ACC112 (cell line): ENCODE results near the gene INTS6.

ENCODE experiments used
- H2AFZ ChIP-seq: fragments of 200-600 bp; sonication (generic); one replicate; pipeline ENCODE4 v1.6.0; 2017; ENCODE audit warnings: antibody characterized with exemption, low read length; ENCODE audit not compliant: unreplicated experiment
- H3K27ac ChIP-seq: fragments of 200-600 bp; sonication (generic); 2 replicates; pipeline ENCODE4 v1.5.1; 2014; ENCODE audit warnings: low read depth, mild to moderate bottlenecking, antibody characterized with exemption, low read length, moderate library complexity
- H3K27me3 ChIP-seq: fragments of 200-600 bp; sonication (generic); 2 replicates; pipeline ENCODE4 v1.6.1; 2014; ENCODE audit warnings: mild to moderate bottlenecking, antibody characterized with exemption, low read length, moderate library complexity, mixed read lengths; ENCODE audit not compliant: insufficient read depth
- H3K36me3 ChIP-seq: fragments of 200-600 bp; sonication (generic); 2 replicates; pipeline ENCODE4 v1.6.1; 2016; ENCODE audit warnings: mild to moderate bottlenecking, antibody characterized with exemption, low read length, moderate library complexity, mixed read lengths; ENCODE audit not compliant: insufficient read depth
- H3K4me1 ChIP-seq: fragments of 200-600 bp; sonication (generic); one replicate; pipeline ENCODE4 v1.6.1; 2016; ENCODE audit warnings: low read length, mixed read lengths; ENCODE audit not compliant: insufficient read depth, unreplicated experiment, control insufficient read depth
- H3K4me3 ChIP-seq: fragments of 200-600 bp; sonication (generic); 2 replicates; pipeline ENCODE4 v1.5.1; 2014; ENCODE audit warnings: mild to moderate bottlenecking, low read depth, low read length
- H3K79me2 ChIP-seq: fragments of 200-600 bp; sonication (generic); one replicate; pipeline ENCODE4 v1.6.0; 2016; ENCODE audit warnings: low read length; ENCODE audit not compliant: control insufficient read depth, unreplicated experiment, insufficient read depth

The INTS6 gene

DNA sequence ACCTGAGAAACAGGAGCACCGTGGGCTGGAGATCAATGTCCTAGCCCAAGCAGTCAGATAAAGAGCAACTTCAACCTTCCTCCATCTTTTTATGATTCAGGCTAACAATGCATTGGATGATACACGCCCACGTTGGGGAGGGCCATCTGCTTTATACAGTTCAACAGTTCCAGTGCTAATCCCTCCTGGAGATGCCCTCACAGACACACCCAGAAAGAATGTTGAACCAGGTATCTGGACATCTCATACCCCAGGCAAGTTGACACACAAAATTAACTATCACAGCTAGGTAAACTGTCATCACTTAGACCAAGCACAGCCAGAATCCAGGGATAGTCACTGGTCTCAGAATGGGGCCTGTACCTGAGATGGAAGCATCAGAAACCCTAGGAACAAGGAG, 134.0 kb downstream of the INTS6 start:
- H3K79me2 ChIP-seq: no peaks in the 10 kb centered on the region
- H3K27me3 ChIP-seq: no peaks in the 10 kb centered on the region
- H3K27ac ChIP-seq: no peak overlapping the region
- H3K4me3 ChIP-seq: no peak overlapping the region
- peaks cover 26% of the 10 kb centered on the region for H3K4me1 ChIP-seq
- H3K36me3 ChIP-seq: no peaks in the 10 kb centered on the region
- H2AFZ ChIP-seq: no peak overlapping the region

DNA sequence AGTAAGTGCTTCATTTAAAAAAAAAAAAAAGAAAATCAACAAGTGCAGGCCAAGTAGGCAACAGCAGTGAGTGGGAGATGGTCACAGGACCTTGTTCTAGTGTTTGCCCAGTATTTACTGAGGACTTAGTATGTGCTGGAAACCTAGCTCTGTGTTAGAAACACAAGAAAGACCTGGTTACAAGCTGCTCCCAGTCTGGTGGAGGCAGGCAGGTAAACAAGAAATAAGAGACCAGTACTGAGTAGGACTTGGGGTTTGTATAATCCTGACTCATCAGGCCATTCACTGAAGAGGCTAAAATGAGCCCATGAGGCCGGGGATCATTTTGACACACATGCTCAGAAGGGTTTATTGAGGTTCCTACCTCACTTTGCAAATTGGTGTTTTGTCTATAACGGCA, 134.8 kb downstream of the INTS6 start:
- no peak overlapping the region for H3K4me3 ChIP-seq
- H3K79me2 ChIP-seq: no peaks in the 10 kb centered on the region
- peaks cover 26% of the 10 kb centered on the region for H3K4me1 ChIP-seq
- no peaks in the 10 kb centered on the region for H3K36me3 ChIP-seq
- H2AFZ ChIP-seq: no peak overlapping the region
- H3K27me3 ChIP-seq: no peaks in the 10 kb centered on the region; the same call in 1 of the 2 replicates
- peak overlapping the region; percentile 83 for H3K27ac ChIP-seq

DNA sequence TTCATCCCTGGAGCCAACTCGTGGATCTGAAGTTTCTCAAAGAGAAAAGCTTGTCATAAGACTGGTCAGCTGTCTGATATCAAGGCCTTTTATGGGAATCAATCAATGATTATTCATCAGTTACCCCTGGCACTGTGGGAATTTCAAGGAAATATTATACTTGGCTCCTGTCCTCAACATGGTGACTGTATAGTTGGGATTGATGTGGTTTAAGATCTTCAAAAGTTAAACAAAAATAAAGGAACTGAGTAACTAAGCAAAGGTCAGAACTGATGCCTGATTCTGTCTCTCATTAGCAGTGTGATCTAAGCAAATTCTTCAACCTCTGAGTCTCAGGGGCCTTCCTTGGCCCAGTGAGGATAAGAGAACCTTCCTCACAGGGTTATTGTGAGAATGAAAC, 135.6 kb downstream of the INTS6 start:
- Histone ChIP-seq H3K79me2 (no peaks in the 10 kb centered on the region), H3K4me1 (peaks cover 26% of the 10 kb centered on the region), H3K27me3 (no peaks in the 10 kb centered on the region; the same call in 1 of the 2 replicates), H3K27ac (peak overlapping the region; percentile 83), H3K4me3 (no peak overlapping the region), H2AFZ (no peak overlapping the region), H3K36me3 (no peaks in the 10 kb centered on the region)

DNA sequence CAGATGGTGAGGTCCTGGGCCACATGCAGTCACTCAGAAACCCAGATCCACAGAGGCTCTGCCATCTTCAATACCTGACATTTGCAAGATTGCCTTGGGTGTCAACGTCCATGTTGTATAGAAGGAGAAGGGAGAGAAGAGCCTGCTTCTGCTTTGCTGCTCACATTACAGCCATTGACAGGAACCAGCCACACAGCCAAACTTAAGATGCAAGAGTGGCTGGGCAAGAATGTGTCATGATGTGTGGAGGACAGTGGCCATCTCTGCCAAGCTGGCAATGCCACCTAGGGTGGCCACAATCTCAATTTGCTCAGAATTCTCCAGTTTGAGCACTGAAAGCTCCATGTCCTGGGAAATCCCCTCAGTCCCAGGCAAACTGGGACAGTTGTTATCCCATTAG, 139.2 kb downstream of the INTS6 start:
- Histone ChIP-seq H3K27ac (no peak overlapping the region), H3K4me3 (no peak overlapping the region), H3K27me3 (no peaks in the 10 kb centered on the region; the same call in 1 of the 2 replicates), H3K79me2 (no peaks in the 10 kb centered on the region), H3K36me3 (no peaks in the 10 kb centered on the region), H3K4me1 (peaks cover 26% of the 10 kb centered on the region), H2AFZ (no peak overlapping the region)

DNA sequence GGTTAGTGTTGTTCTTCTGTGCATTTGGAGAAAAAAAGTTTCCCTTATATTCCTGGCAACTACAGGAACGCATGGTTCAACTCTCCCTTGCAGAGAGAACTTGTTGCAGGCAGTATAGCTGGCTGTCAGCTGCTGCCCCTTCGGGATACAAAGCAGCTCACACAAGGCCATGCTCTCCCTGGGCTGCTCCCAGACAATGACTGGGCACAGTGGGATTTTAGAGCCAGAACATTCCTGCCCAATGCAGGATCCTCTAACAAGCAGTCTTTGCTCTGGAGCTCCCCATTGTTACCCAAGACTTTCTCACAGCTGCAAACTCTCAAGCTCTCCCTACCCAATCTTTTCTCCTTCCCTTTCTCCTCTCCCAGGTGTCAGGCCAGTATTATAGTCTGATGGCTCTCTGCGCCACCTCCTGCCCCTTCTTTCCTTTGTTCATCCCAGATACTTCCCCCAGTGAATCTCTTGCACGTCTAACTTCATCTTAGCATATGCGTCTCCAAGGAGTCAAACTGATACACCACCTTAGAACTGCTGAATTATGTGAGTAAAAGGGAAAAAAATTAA, 140.8 kb downstream of the INTS6 start:
- no peak overlapping the region for H2AFZ ChIP-seq
- no peaks in the 10 kb centered on the region; the same call in 1 of the 2 replicates for H3K27me3 ChIP-seq
- H3K36me3 ChIP-seq: no peaks in the 10 kb centered on the region
- peaks cover 16% of the 10 kb centered on the region for H3K4me1 ChIP-seq
- no peak overlapping the region for H3K4me3 ChIP-seq
- H3K79me2 ChIP-seq: no peaks in the 10 kb centered on the region
- H3K27ac ChIP-seq: no peak overlapping the region
